GM04503 (cell line): ENCODE measurements around the gene CHST11.
"Not testable (repeated sequence)": the region's sequence is repeated elsewhere in the genome, so short reads cannot be mapped to it uniquely, and the experiment has no call there.

Source experiments
- DNase-seq: peaks from one replicate; pipeline ENCODE4 v3.0.0-alpha.2; 2012; ENCODE audit warnings: low read depth

The CHST11 gene

DNA sequence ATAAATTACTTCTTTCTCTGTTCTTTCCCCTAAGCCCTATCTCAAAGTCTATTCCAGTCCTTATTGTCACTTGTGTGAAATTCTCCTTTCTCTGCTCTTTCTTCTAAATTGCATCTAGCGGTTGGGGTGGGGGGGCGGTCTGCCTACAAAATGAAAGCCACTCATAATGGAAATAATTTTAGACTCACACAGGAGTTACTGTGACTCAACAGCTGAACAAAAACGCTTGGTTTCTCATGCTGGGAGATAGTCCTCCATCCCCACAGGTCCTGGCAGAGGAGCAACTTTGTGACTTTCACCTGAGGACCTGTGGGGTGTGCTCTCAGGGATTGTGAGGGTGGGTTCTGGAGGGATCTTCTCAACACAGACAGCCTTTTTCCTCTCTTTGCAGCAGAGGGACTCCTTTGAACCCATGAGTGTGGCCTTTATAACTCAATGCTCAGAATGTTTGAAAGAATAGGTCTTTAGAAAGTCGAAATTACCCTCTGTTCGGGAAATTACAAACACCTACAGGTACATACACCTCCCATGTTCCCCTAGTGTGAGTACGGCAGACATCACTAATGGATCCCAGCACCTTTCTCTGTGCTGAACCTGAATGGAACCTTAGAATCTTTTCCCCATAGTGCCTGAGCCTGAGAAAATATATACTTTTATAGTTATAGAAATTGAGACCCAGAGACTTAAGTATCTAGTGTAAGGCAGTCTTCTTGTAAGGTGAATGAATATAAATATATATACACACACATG lies 109.7 kb downstream of the CHST11 start:
- no peak for DNase-seq

DNA sequence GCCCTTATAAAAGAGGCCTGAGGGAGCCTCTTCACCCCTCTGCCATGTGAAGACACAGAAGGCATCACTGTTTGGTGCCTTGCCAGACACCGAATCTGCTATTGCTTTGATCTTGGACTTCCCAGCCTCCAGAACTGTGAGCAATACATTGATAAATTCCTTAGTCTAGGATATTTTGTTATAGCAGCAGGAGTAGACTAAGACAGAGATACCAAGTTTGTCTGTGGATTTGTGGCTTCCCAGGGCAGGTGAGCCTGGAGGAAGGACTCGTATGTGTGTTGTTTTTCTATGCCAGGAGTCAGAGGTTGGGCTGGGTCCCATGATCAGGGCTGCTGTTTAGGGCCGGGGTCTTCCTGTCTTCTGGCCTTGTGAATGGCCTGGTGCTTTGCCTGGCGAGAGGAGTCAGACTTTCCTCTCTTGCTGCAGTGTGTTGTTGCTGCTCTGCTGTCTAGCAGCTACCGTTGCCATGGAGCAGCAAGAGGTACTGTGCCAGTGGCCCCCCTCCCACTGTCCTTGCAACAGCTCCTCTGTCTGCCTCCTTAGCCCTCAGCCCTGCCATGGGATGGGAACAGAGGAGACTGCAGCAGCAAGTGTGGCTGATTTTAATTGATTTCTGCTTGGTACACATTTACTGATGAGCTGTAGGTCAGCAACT lies 111.2 kb downstream of the CHST11 start:
- DNase-seq, result no peak

DNA sequence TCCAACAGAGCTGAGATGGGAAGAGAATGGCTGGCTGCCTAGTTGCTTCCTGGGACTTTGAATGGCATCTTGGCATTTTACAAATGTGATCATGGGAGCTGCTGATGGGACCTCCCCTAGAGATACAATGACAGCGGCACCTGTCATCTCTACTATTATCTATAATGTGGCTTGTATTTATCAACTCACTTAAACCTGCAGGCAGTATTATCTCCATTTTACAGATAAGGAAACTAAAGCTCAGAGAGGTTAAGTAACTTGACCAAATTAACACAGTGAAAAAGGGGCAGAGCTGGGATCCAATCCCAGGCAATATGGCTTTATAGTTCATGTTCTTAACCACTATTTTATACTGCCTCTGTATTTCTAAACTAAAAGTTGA lies 111.7 kb downstream of the CHST11 start:
- no peak for DNase-seq

DNA sequence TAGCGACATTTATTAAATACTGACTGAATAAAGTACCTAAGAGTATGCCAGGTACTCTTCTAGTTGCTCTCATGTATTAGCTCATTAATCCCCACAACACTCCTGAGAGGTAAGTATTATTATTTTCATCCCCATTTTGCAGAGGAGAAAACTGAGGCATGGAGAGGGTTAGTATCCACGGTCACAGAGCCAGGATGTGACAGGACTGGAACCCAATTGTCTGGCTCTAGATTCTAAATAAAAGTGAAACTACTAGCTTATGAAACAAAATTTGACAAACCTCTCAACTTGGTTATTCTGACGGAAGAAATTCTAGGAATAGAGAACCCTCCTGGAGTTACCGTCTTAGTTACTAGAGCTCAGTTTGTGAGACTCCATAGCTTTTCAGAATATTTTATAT lies 112.2 kb downstream of the CHST11 start:
- no peak for DNase-seq

- DNase-seq, result no peak
These were observed 112.8 kb downstream of the CHST11 start for GRCh38 chr12:104569346-104570173.

- no peak for DNase-seq
These were observed 113.6 kb downstream of the CHST11 start for GRCh38 chr12:104570174-104570907.

GRCh38 chr12:104571328-104571727 lies 114.6 kb downstream of the CHST11 start:
- DNase-seq, result no peak

DNA sequence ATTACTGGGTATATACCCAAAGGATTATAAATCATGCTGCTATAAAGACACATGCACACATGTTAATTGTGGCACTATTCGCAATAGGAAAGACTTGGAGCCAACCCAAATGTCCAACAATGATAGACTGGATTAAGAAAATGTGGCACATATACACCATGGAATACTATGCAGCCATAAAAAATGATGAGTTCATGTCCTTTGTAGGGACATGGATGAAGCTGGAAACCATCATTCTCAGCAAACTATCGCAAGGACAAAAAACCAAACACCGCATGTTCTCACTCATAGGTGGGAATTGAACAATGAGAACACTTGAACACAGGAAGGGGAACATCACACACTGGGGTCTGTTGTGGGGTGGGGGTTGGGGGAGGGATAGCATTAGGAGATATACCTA lies 117.6 kb downstream of the CHST11 start:
- DNase-seq, result not testable (repeated sequence)

DNA sequence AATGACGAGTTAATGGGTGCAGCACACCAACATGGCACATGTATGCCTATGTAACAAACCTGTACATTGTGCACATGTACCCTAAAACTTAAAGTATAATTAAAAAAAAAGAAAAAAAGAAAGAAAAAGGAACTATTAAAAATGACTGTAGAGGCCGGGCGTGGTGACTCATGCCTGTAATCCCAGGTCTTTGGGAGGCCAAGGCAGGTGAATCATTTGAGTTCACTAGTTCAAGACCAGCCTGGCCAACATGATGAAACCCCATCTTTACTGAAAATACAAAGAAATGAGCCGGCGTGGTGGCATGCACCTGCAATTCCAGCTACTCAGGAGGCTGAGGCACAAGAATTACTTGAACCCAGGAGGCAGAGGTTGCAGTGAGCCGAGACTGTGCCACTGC lies 118.0 kb downstream of the CHST11 start:
- not testable (repeated sequence) for DNase-seq

DNA sequence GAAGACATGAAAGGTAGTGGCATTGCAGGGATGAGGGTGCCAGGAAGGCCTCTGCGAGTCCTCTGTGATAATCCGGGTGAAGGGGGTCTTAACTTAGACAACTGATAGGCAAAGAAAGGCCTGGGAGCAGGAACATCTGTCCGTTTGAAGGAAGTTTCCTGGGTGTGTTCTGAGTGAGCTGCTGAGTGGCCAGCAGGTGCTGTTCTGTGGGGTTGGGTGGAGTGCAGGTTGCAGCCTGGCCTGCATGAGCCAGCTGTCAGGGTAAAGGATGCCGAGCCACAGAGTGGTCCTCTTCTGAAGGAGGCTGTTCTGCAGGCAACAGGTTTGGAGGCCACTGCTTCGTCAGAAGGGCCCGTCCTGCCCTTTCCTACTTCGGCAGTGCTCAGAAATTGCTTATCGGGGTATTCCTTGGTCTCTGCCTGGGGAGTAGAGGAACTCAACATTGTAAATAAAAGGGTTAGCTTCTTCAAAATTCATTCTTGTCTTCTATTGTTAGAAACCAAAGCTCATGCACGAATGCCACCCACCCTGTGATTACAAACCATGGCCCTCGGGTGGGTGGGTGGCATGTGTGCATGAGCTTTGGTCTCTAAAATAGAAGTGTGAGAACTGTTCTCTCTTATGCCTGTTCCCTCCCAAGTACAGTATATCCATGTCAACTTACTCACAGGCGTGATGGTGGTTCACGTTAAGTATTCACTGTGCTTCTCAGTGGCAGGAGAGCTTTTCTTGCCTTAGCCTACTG lies 118.9 kb downstream of the CHST11 start:
- no peak for DNase-seq

DNA sequence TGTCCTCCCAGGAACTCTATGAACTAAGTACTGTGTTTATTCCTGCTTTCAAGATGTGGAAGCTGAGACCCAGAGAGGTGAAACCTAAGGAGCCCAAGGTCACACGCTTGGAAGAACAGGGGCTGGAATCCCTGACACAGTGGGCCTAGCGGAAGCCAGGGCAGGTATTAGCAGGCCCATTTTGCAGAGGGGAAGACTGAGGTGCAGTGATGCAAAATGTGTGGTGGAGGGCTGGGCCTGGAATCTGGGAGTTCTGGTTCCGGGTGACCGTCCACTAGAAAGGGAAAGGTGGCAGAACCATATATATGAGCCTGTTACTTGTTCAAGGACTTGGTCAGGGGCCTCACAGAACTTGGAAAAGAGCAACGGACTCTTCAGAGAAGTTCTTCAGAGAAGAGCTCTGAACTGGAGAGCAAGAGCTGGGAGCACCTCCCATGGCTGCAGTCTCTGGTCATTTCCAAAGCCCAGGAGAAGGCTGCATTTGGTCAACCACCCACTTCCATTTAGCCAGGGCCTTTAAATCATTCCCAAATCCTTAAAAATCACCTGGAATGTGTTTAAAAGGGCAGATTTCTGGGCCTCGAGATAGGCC lies 119.5 kb downstream of the CHST11 start:
- no peak for DNase-seq

DNA sequence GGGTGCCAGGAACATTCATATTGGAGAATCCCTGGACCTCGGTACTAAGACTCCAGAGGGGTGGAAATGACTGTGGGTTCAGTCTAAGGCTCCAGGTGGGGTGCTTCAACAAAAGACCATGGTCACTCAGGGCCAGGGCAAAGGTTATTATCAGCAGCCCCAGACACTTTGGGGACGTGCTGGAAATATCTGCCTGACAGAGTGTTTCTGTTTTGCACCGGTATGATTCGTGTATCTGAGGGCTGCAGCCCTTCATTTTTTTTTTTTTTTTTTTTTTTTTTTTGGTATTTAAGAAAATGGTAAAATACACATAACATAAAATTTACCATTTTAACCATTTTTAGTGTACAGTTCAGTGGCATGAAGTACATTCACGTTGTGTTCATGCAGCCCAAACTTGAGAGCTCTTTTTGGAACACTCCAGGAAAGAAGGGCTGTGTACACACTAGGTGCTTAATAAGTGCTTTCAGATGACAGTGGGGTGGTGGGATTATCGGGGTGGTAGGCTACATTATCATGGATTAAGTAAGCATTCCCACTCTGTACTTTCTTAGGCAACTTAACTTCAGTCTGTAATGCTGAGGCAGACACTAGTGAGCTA lies 120.3 kb downstream of the CHST11 start:
- DNase-seq, result no peak

GRCh38 chr12:104577581-104577981 lies 120.8 kb downstream of the CHST11 start:
- DNase-seq, result no peak

DNA sequence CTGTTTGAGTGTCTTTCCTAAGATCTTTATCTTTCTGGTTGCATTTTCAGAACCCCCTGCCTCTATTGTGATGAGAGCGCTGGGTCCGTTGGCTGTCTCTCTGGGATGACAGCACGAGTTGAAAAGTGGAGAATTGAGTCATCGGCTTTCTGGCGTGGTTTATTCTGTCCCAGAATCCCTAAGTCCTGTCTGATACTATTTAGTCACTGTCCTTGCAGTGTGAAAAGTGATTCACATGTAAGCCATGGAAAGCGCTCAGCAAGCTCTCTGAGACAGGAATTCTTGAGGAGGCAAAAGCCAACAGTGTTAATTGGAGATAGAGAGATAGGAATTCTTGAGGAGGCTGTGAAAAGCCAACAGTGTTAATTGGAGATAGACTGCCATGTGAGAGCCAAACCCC lies 121.7 kb downstream of the CHST11 start:
- DNase-seq, result peak; percentile 71

- DNase-seq, result no peak
These were observed 123.2 kb downstream of the CHST11 start for GRCh38 chr12:104579718-104580495.

- DNase-seq, result no peak
These were observed 124.3 kb downstream of the CHST11 start for GRCh38 chr12:104581005-104581570.

GRCh38 chr12:104582739-104583138 lies 126.0 kb downstream of the CHST11 start:
- no peak for DNase-seq

DNA sequence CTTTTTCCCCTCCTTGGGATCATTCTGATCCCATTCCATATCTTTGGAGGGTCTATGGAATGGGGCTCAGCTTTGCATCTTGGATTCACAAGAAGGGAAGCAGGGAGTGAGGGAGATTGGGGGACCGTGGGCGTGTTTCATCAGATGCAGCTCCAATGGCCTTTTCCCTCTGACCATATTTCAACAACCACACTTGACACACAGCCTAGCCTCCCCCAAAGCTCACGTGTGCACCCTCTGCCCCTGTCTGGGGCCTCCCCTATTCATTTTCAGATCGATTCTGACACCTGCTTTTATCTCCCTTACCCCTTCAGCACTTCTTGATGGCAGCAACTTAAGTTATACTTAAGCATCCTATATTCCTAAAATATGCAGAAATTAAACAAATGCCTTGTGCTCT lies 126.6 kb downstream of the CHST11 start:
- no peak for DNase-seq

GRCh38 chr12:104585448-104586055 lies 128.8 kb downstream of the CHST11 start:
- DNase-seq, result no peak
